Mesenchymal stem cell (in vitro differentiated cells and primary cell): ENCODE results near the gene XRN1.

Experiments
- DNase-seq: peaks from one replicate; pipeline ENCODE4 v3.0.0-alpha.2; 2013
- H2AFZ ChIP-seq: one replicate; pipeline ENCODE4 v1.6.1; 2013; ENCODE audit warnings: low read depth, mild to moderate bottlenecking, control low read depth, inconsistent platforms, low read length, moderate library complexity
- H2AK5ac ChIP-seq: 2 replicates; pipeline ENCODE4 v1.6.1; 2013; ENCODE audit warnings: low read length, moderate library complexity, mild to moderate bottlenecking, inconsistent platforms; ENCODE audit not compliant: severe bottlenecking
- H2BK120ac ChIP-seq: one replicate; pipeline ENCODE4 v1.6.1; 2013; ENCODE audit warnings: low read depth, mild to moderate bottlenecking, inconsistent platforms, low read length, moderate library complexity
- H2BK12ac ChIP-seq, 2 experiments: one replicate each; pipeline ENCODE4 v1.6.1; 2013; ENCODE audit warnings: inconsistent platforms in 2 of 2, low read length in 2 of 2, mild to moderate bottlenecking in 2 of 2, moderate library complexity in 2 of 2, control low read depth in 1 of 2
- H2BK15ac ChIP-seq: one replicate; pipeline ENCODE4 v1.6.1; 2013; ENCODE audit warnings: mild to moderate bottlenecking, low read depth, inconsistent platforms; ENCODE audit not compliant: poor library complexity, severe bottlenecking
- H2BK5ac ChIP-seq: 2 replicates; pipeline ENCODE4 v1.6.1; 2013; ENCODE audit warnings: low read depth, mild to moderate bottlenecking, low read length, control low read depth, inconsistent platforms; ENCODE audit not compliant: poor library complexity, severe bottlenecking
- H3K14ac ChIP-seq, 2 experiments: one replicate each; pipeline ENCODE4 v1.6.1; 2013; ENCODE audit warnings: inconsistent platforms in 2 of 2, low read length in 2 of 2, control low read depth in 1 of 2, mild to moderate bottlenecking in 1 of 2, moderate library complexity in 1 of 2
- H3K18ac ChIP-seq, 2 experiments: one replicate each; pipeline ENCODE4 v1.6.1; 2013; ENCODE audit warnings: inconsistent platforms in 2 of 2, low read length in 2 of 2, control low read depth in 1 of 2, low read depth in 1 of 2, mild to moderate bottlenecking in 1 of 2
- H3K23ac ChIP-seq, 2 experiments: one replicate each; pipeline ENCODE4 v1.6.1; 2013; ENCODE audit warnings: inconsistent platforms in 2 of 2, low read length in 2 of 2, mild to moderate bottlenecking in 2 of 2, moderate library complexity in 2 of 2, control low read depth in 1 of 2
- H3K27ac ChIP-seq: 2 replicates; pipeline ENCODE4 v1.5.1; 2013; ENCODE audit warnings: mild to moderate bottlenecking, moderate library complexity, low read length, control low read depth, inconsistent platforms; ENCODE audit not compliant: poor library complexity, severe bottlenecking
- H3K27me3 ChIP-seq, 2 experiments: 2 replicates each; pipeline versions ENCODE4 v1.6.1 to v1.7.0; 2013; ENCODE audit warnings: low read length in 2 of 2, mild to moderate bottlenecking in 2 of 2, moderate library complexity in 2 of 2, control low read depth in 1 of 2, inconsistent platforms in 1 of 2; ENCODE audit not compliant: control insufficient read depth in 1 of 2, insufficient read depth in 1 of 2
- H3K36me3 ChIP-seq, 2 experiments: 2 replicates each; pipeline versions ENCODE4 v1.6.1 to v1.7.0; 2013; ENCODE audit warnings: low read length in 2 of 2, control low read depth in 1 of 2, inconsistent platforms in 1 of 2, low read depth in 1 of 2, mild to moderate bottlenecking in 1 of 2; ENCODE audit not compliant: insufficient read depth in 2 of 2, control insufficient read depth in 1 of 2
- H3K4ac ChIP-seq, 2 experiments: one replicate each; pipeline ENCODE4 v1.6.1; 2013; ENCODE audit warnings: inconsistent platforms in 2 of 2, low read length in 2 of 2, mild to moderate bottlenecking in 2 of 2, moderate library complexity in 2 of 2, control low read depth in 1 of 2, low read depth in 1 of 2
- H3K4me1 ChIP-seq: 2 replicates; pipeline ENCODE4 v1.6.1; 2013; ENCODE audit warnings: low read depth, low read length, control low read depth; ENCODE audit not compliant: control insufficient read depth, insufficient read depth
- H3K4me2 ChIP-seq: 2 replicates; pipeline ENCODE4 v1.6.1; 2013; ENCODE audit warnings: low read length, mild to moderate bottlenecking, inconsistent platforms; ENCODE audit not compliant: poor library complexity, severe bottlenecking
- H3K4me3 ChIP-seq, 2 experiments: 2 replicates each; pipeline versions ENCODE4 v1.5.1 to v1.7.0; 2013; ENCODE audit warnings: low read length in 2 of 2, mild to moderate bottlenecking in 2 of 2, control low read depth in 1 of 2, low read depth in 1 of 2; ENCODE audit not compliant: insufficient read depth in 1 of 2
- H3K79me1 ChIP-seq: replicated peaks from 2 replicates; pipeline ENCODE4 v1.6.1; 2013; ENCODE audit warnings: mild to moderate bottlenecking, control low read depth, low read length, inconsistent platforms; ENCODE audit not compliant: poor library complexity, severe bottlenecking
- H3K9ac ChIP-seq: 2 replicates; pipeline ENCODE4 v1.7.0; 2013; ENCODE audit warnings: mild to moderate bottlenecking, low read length, moderate library complexity
- H3K9me3 ChIP-seq: 2 replicates; pipeline ENCODE4 v1.7.0; 2013; ENCODE audit warnings: mild to moderate bottlenecking, low read length; ENCODE audit not compliant: control insufficient read depth
- H4K8ac ChIP-seq: one replicate; pipeline ENCODE4 v1.6.1; 2013; ENCODE audit warnings: inconsistent platforms, mild to moderate bottlenecking, low read length, moderate library complexity
- H4K91ac ChIP-seq: one replicate; pipeline ENCODE4 v1.6.1; 2013; ENCODE audit warnings: mild to moderate bottlenecking, low read length, inconsistent platforms
- WGBS: methylation state at CpG from one replicate; pipeline ENCODE4 v1.1.7; 2013; ENCODE audit warnings: mixed read lengths; 5-methylcytosine and 5-hydroxymethylcytosine counted together

XRN1 gene

DNA sequence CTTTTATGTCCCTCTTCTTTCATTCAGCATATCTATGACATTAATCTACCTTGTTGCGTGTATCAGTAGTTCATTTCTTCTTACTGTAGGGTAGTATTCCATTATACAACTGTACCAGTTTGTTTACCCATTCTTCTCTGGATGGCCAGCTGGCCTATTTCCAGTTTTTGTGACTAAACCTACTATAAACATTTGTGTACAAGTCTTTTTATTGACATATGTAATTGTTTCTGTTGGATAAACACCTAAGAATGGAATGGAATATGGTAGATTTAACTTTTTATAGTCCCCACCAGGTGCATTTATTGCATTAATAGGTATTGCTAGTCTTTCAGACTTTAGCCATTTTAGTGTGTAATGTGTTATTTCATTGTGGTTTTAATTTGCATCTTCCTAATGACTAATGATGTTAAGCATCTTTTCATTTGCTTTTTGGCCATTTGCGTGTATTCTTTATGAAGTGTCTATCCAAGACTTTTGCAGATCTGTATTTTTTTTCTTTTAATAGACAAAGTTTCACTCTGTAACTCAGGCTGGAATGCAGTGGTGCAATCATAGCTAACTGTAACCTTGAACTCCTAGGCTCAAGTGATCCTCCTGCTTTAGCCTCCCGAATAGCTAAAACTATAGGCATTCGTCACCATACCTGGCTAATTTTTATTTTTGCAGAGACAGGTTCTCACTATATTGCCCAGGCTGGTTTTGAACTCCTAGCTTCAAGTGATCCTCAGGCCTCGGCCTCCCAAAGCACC lies 41.9 kb upstream of the XRN1 start:
- Histone ChIP-seq H2BK5ac (no peak overlapping the region), H2BK12ac (no peak overlapping the region), H2BK15ac (no peak overlapping the region), H4K8ac (no peak overlapping the region), H3K4me3 (no peak overlapping the region), H2BK120ac (no peak overlapping the region), H3K9me3 (no peaks in the 10 kb centered on the region), H3K9ac (no peak overlapping the region), H3K23ac (no peak overlapping the region), H2AK5ac (no peak overlapping the region), H3K27me3 (no peaks in the 10 kb centered on the region), H3K4me2 (no peak overlapping the region), H3K18ac (no peak overlapping the region), H3K14ac (no peak overlapping the region), H2AFZ (no peak overlapping the region), H3K36me3 (peaks cover 8 to 89% of the 10 kb centered on the region in 2 experiments), H3K27ac (no peak overlapping the region), H3K4ac (no peak overlapping the region), H4K91ac (no peak overlapping the region), H3K79me1 (no peaks in the 10 kb centered on the region), H3K4me1 (no peaks in the 10 kb centered on the region)
- peak; percentile 52 for DNase-seq
- WGBS, result 100% methylated on average over 4 of the region's 5 CpGs

DNA sequence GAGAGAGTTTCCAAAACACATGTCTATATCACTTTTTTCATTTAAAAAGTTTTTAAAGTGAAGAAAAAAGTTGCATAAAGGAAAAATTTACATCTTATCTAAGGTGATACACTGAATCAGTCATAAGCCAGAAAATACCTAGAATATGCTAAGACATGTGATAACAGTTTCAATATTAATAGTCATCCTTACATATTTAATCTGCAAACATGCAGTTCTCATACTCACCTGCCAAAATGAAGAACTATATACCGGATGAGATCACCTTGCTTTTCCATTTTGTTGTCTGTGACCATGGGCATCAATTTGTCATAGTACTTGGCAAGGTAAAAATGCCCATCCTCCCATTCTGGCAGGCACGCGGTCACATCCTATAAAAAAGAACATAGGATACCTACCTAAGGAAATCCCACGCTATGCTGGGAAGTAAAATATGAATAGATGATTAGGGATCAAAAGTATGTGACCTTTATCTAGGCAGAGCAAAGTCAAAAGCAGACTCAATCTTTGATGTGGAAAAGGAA lies 37.1 kb upstream of the XRN1 start:
- Histone ChIP-seq H2BK12ac (no peak overlapping the region), H3K79me1 (no peaks in the 10 kb centered on the region), H3K9me3 (peaks cover 25% of the 10 kb centered on the region), H3K27me3 (no peaks in the 10 kb centered on the region), H4K8ac (no peak overlapping the region), H2BK120ac (no peak overlapping the region), H3K18ac (no peak overlapping the region), H4K91ac (no peak overlapping the region), H2BK5ac (no peak overlapping the region), H2AFZ (no peak overlapping the region), H3K4me2 (no peak overlapping the region), H3K9ac (no peak overlapping the region), H3K4me3 (no peak overlapping the region), H3K14ac (no peak overlapping the region), H3K4ac (no peak overlapping the region), H2BK15ac (no peak overlapping the region), H3K36me3 (peaks cover 20 to 83% of the 10 kb centered on the region in 2 experiments), H3K23ac (no peak overlapping the region), H3K27ac (no peak overlapping the region), H3K4me1 (no peaks in the 10 kb centered on the region), H2AK5ac (no peak overlapping the region)
- WGBS, result 96% methylated on average over 2 of the region's 4 CpGs
- no peak for DNase-seq

DNA sequence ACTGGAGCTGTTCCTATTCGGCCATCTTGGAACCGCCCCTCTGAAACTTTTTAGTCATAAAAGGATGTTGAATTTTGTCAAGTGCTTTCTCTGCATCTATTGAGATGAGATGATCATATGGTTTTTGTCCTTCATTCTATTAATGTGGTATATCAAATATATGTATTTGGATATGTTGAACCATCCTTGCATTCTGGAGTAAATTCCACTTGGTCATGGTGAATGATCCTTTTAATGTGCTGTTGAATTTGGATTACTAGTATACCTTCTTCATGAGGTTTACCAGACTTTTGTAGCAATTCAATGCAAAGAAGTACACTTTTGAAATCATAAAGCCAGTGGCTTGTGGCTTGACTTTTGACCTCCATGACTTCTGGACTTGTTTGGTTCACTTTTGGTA lies 33.4 kb upstream of the XRN1 start:
- no peaks in the 10 kb centered on the region for H3K4me1 ChIP-seq
- DNase-seq, result no peak
- no peak overlapping the region for H4K8ac ChIP-seq
- H3K23ac ChIP-seq, result no peak overlapping the region
- no peak overlapping the region for H2BK120ac ChIP-seq
- H3K27me3 ChIP-seq, result no peaks in the 10 kb centered on the region
- no peak overlapping the region for H3K4ac ChIP-seq
- H2BK5ac ChIP-seq, result no peak overlapping the region
- H3K79me1 ChIP-seq, result no peaks in the 10 kb centered on the region
- H4K91ac ChIP-seq, result no peak overlapping the region
- H3K36me3 ChIP-seq, result peaks cover 16 to 50% of the 10 kb centered on the region in 2 experiments
- no peak overlapping the region for H2AFZ ChIP-seq
- WGBS, result 100% methylated on average over 2 of the region's 2 CpGs
- no peak overlapping the region for H3K9ac ChIP-seq
- H3K18ac ChIP-seq, result no peak overlapping the region
- no peak overlapping the region for H3K14ac ChIP-seq
- no peak overlapping the region for H2BK12ac ChIP-seq
- H3K4me3 ChIP-seq, result peak overlapping the region in 1 of 2 experiments; percentile 52
- H3K9me3 ChIP-seq, result peaks cover 25% of the 10 kb centered on the region
- no peak overlapping the region for H2BK15ac ChIP-seq
- H3K27ac ChIP-seq, result no peak overlapping the region
- no peak overlapping the region for H3K4me2 ChIP-seq
- no peak overlapping the region for H2AK5ac ChIP-seq

DNA sequence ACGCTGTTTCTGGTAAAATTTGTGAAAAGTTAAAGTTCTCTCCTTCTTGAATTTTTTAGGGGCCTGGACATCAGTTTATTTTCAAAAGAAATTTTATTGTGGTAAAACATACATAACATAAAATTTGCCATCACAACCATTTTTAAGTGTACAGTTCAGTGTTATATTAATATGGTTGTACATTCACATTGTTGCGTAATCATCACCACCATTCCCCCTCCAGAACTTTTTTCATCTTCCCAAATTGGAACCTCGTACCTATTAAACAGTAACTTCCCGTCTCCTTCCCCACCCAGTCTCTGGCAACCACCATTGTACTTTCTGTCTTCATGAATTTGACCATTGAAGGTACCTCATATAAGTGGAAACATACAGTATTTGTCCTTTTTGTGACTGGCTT lies 23.0 kb upstream of the XRN1 start:
- no peak overlapping the region for H4K8ac ChIP-seq
- no peaks in the 10 kb centered on the region for H3K27me3 ChIP-seq
- H3K4me3 ChIP-seq, result no peak overlapping the region
- no peak overlapping the region for H2AFZ ChIP-seq
- no peaks in the 10 kb centered on the region for H3K4me1 ChIP-seq
- peaks cover 4 to 25% of the 10 kb centered on the region in 2 experiments for H3K36me3 ChIP-seq
- H3K14ac ChIP-seq, result no peak overlapping the region
- H2BK120ac ChIP-seq, result no peak overlapping the region
- H3K18ac ChIP-seq, result no peak overlapping the region
- WGBS, result 100% methylated on average over 3 of the region's 4 CpGs
- H3K9ac ChIP-seq, result no peak overlapping the region
- H3K9me3 ChIP-seq, result peaks cover 8% of the 10 kb centered on the region
- no peak overlapping the region for H4K91ac ChIP-seq
- H2BK15ac ChIP-seq, result no peak overlapping the region
- DNase-seq, result no peak
- H3K23ac ChIP-seq, result no peak overlapping the region
- H3K4ac ChIP-seq, result no peak overlapping the region
- H3K79me1 ChIP-seq, result no peaks in the 10 kb centered on the region
- no peak overlapping the region for H2BK12ac ChIP-seq
- no peak overlapping the region for H2AK5ac ChIP-seq
- H3K27ac ChIP-seq, result no peak overlapping the region
- no peak overlapping the region for H2BK5ac ChIP-seq
- no peak overlapping the region for H3K4me2 ChIP-seq
